ENCODE data around the gene HNRNPUL1.

The HNRNPUL1 gene

DNA sequence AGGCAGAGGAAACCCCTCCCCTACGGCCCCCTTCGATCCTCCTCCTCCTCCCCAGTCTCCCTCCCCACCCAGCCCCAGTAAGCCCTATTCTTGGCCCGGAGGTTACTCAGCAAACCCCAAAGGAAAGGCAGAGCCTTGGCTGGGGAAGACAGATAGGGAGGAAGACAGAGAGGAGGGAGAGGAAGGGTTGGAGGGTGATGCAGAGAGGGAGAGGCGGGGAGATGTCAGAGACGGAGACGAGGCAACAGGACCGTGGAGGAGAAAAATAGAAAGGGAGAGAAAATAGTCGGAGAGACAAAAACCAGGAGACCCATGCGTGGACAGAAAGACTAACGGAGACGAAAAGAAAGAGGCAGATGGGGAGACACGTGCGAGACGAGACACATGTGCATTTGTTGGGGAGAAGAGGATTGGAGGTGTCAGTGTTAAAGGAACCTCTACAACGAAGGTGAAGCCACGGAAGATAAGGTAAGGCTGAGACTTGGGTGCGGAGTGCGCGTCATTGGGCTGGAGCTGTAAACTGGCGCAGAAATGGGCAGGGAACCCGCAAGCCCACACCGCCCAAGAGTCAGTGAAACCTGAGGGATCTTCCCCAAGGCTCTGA lies 86.7 kb downstream of the HNRNPUL1 start:
- peak overlapping the region; percentile 61; the same call in 1 of the 2 replicates for H3K9ac ChIP-seq (ENCODE audit: low read depth, low read length)
- no peaks in the 10 kb centered on the region for H3K9me3 ChIP-seq (ENCODE audit: control insufficient read depth, insufficient read depth, low read length)
- no peaks in the 10 kb centered on the region; the same call in 1 of the 2 replicates for H3K36me3 ChIP-seq (ENCODE audit: insufficient read depth, low read length)
- peaks cover 5% of the 10 kb centered on the region; the same call in 1 of the 2 replicates for H3K4me1 ChIP-seq (ENCODE audit: insufficient read depth, low read length)

GRCh38 chr19:41351339-41352245 lies 87.4 kb downstream of the HNRNPUL1 start:
- H3K4me1 ChIP-seq (ENCODE audit: insufficient read depth, low read length), result peaks cover 5% of the 10 kb centered on the region; the same call in 1 of the 2 replicates

DNA sequence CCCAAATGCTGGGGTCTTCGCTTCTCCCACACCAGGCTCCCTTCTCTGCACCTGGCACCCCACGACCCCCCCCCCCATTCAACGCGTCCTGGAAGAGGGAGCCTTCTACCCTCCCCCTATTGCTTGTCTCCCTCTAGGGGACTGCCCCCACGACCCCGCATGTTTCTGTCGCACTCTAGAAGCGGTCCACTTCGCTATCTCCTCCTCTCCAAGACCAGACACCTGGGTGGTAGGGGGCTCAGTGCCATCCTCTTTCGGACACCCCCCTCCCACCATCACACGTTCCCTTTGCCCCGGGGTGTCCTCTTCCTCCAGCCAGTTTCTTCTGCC lies 88.1 kb downstream of the HNRNPUL1 start:
- Histone ChIP-seq H3K9me3 (ENCODE audit: control insufficient read depth, insufficient read depth, low read length) (no peaks in the 10 kb centered on the region), H3K9ac (ENCODE audit: low read depth, low read length) (peak overlapping the region; percentile 61; the same call in 1 of the 2 replicates), H3K36me3 (ENCODE audit: insufficient read depth, low read length) (no peaks in the 10 kb centered on the region), H3K4me1 (ENCODE audit: insufficient read depth, low read length) (peaks cover 8% of the 10 kb centered on the region; the same call in 1 of the 2 replicates)

More at GRCh38 chr19:41351339-41352245, 87.4 kb downstream of the HNRNPUL1 start:
- peak overlapping the region; percentile 61 for H3K9ac ChIP-seq (ENCODE audit: low read depth, low read length)
- H3K9me3 ChIP-seq (ENCODE audit: control insufficient read depth, insufficient read depth, low read length), result no peaks in the 10 kb centered on the region
- no peaks in the 10 kb centered on the region for H3K36me3 ChIP-seq (ENCODE audit: insufficient read depth, low read length)

DNA sequence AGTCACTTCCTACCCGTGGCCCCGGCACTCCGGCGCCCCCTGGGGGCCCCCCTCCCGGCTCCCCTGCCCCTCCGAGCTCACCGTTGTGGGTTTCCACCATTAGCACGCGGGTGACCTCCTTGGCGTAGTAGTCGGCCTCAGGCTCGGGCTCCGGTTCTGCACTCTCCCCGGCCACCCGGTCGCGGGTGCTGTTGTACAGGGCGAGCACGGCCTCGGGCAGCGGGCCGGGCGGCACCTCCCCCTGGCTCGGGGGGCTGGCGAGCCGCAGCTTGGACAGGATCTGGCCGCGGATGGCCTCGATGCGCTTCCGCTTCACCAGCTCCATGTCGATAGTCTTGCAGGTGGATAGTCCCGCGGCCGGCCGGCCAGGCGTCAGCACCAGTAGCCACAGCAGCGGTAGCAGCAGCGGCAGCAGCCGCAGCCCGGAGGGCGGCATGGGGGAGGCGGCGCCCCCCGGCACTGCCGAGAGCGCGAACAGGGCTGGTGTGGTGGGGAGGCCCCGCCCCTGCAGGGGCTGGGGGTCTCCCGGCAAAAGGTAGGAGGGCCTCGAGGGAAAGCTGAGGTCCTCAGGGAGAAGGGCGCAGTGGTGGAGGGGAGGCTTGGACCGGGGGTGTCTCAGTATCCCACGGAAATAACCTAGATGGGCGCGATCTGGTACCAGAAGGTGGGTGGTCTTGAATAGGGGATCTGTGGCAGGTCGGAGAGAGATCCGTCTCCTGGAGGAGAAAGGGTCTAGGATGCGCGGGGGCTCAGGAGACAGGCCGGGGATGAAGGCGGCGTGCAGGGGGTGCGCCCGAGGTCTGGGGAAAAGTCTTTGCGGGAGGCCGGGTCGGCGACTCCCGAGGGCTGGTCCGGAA lies 88.7 kb downstream of the HNRNPUL1 start:
- H3K9me3 ChIP-seq (ENCODE audit: control insufficient read depth, insufficient read depth, low read length), result no peaks in the 10 kb centered on the region
- peaks cover 9% of the 10 kb centered on the region; the same call in 1 of the 2 replicates for H3K4me1 ChIP-seq (ENCODE audit: insufficient read depth, low read length)
- peak overlapping the region; percentile 61 for H3K9ac ChIP-seq (ENCODE audit: low read depth, low read length)
- no peaks in the 10 kb centered on the region for H3K36me3 ChIP-seq (ENCODE audit: insufficient read depth, low read length)

GRCh38 chr19:41353466-41354342 lies 89.5 kb downstream of the HNRNPUL1 start, which contains the start of gene TGFB1:
TGFB1 (minus strand) TSS chr19:41353922; CDS start chr19:41353044, 878 bp downstream.
- H3K4me1 ChIP-seq (ENCODE audit: insufficient read depth, low read length), result peaks cover 9% of the 10 kb centered on the region; the same call in 1 of the 2 replicates

DNA sequence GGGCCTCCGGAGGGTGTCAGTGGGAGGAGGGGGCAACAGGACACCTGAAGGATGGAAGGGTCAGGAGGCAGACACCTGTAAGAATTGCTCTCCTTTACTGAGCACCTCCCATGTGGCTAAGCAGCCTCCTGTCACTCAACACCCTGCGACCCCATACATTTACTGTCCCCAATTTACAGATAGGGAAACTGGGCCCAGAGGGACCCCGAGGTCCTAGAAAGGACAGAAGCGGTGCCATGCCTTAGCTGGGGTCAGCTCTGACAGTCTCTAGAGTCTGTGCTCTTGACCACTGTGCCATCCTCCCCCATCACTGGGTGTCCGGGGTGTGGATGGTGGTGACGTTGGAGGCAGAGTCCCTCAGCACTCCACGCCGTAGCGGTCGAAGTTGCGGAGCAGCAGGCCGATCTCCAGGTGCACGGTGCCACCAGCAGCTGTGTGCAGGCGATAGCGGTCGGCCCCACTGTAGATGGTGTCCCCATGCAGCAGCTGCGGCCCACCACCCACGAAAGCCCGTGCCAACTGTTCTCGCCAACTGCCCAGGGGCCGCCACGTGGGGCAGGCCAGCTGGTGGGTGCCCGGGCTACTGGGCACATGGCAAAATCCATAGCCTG lies 90.3 kb downstream of the HNRNPUL1 start:
- Histone ChIP-seq H3K9ac (ENCODE audit: low read depth, low read length) (peak overlapping the region; percentile 61; the same call in 1 of the 2 replicates), H3K36me3 (ENCODE audit: insufficient read depth, low read length) (no peaks in the 10 kb centered on the region), H3K9me3 (ENCODE audit: control insufficient read depth, insufficient read depth, low read length) (no peaks in the 10 kb centered on the region), H3K4me1 (ENCODE audit: insufficient read depth, low read length) (peaks cover 9% of the 10 kb centered on the region; the same call in 1 of the 2 replicates)

More at GRCh38 chr19:41353466-41354342, 89.5 kb downstream of the HNRNPUL1 start, which contains the start of gene TGFB1:
- no peaks in the 10 kb centered on the region for H3K9me3 ChIP-seq (ENCODE audit: control insufficient read depth, insufficient read depth, low read length)
- H3K36me3 ChIP-seq (ENCODE audit: insufficient read depth, low read length), result no peaks in the 10 kb centered on the region
- peak within 1 kb of the TSS; percentile 61 for H3K9ac ChIP-seq (ENCODE audit: low read depth, low read length)

DNA sequence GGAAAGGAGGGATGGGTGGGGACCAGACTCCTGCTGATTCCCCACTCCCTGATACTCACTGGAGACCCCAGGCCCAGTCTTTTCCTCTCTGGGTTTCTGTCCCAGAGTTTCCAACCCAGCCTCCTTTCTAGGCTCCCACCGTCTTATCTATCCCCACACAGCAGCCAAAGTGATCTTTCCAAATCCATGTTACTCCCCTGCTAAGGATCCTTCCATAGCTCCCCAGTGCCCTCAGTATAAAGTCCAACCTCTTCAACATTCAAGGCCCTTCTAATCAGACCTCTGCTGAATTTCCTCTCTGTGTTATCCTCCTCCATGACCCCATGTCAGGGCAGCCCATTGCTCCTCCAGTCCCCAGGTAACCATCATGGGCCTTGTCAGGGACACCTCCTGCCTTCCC lies 90.9 kb downstream of the HNRNPUL1 start:
- Histone ChIP-seq H3K9me3 (ENCODE audit: control insufficient read depth, insufficient read depth, low read length) (no peaks in the 10 kb centered on the region), H3K36me3 (ENCODE audit: insufficient read depth, low read length) (no peaks in the 10 kb centered on the region), H3K4me1 (ENCODE audit: insufficient read depth, low read length) (peaks cover 9% of the 10 kb centered on the region; the same call in 1 of the 2 replicates), H3K9ac (ENCODE audit: low read depth, low read length) (no peak overlapping the region)

DNA sequence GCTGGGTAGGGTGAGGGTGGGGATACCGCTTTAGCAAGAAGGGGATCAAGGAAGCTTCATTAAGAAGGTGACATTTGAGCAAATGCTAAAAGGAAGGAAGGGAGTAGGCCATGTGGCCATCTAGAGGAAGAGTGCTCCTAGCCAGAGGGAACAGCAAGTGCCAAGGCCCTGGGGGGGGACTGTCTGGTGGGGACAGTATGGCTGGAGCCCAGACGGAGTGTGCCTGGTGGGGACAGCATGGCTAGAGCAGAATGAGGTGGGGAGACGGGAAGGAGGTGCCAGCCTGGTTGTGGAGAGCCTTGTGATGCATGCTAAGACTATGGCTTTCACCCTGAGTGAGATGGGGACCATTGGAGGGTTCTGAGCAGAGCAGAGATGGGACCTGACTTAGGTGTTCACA lies 91.6 kb downstream of the HNRNPUL1 start:
- no peaks in the 10 kb centered on the region for H3K36me3 ChIP-seq (ENCODE audit: insufficient read depth, low read length)
- peaks cover 9% of the 10 kb centered on the region; the same call in 1 of the 2 replicates for H3K4me1 ChIP-seq (ENCODE audit: insufficient read depth, low read length)
- no peak overlapping the region for H3K9ac ChIP-seq (ENCODE audit: low read depth, low read length)
- H3K9me3 ChIP-seq (ENCODE audit: control insufficient read depth, insufficient read depth, low read length), result no peaks in the 10 kb centered on the region

GRCh38 chr19:41356984-41357739 lies 93.0 kb downstream of the HNRNPUL1 start:
- Histone ChIP-seq H3K4me1 (ENCODE audit: insufficient read depth, low read length) (peaks cover 9% of the 10 kb centered on the region; the same call in 1 of the 2 replicates), H3K9me3 (ENCODE audit: control insufficient read depth, insufficient read depth, low read length) (no peaks in the 10 kb centered on the region), H3K9ac (ENCODE audit: low read depth, low read length) (no peak overlapping the region), H3K36me3 (ENCODE audit: insufficient read depth, low read length) (no peaks in the 10 kb centered on the region)
